ENCODE measurements around the gene NDST3. TPM values are rescaled to one million over a fixed set of nuclear protein-coding genes. Genes with fewer than 3 reads are reported as not detected.

NDST3 gene
- total RNA-seq, 1 experiment from 2014 or later: not detected

GRCh38 chr4:118032691-118033090, 1.6 kb upstream of the NDST3 start:
- no TSS peak for BruUV-seq (replicated peaks)
- DNase-seq (ENCODE audit: low read depth, low spot score): no peak
- ATAC-seq: no peak
- intact Hi-C loops (cut with micrococcal nuclease; ENCODE audit: unreplicated experiment): loop anchor here (10.0 kb wide), 1 partner anchor 898 kb away; no protein-coding TSS in a partner anchor
- Histone ChIP-seq H3K4me1 (ENCODE audit: control insufficient read depth, insufficient read depth, low read length) (no peaks in the 10 kb centered on the region), H3K36me3 (ENCODE audit: control insufficient read depth, insufficient read depth, low read length) (no peaks in the 10 kb centered on the region), H3K27me3 (ENCODE audit: control insufficient read depth, insufficient read depth, low read length) (peaks cover 4% of the 10 kb centered on the region; the same call in 1 of the 2 replicates), H3K9me3 (ENCODE audit: control insufficient read depth, insufficient read depth, low read depth, low read length) (no peaks in the 10 kb centered on the region), H3K4me3 (ENCODE audit: low read depth in 2 of 2, low read length in 2 of 2) (peak overlapping the region in 1 of 2 experiments; percentile 44; a peak in 1 of 4 replicates), H3K27ac (ENCODE audit: low read length) (no peak overlapping the region)
- POLR2A ChIA-PET: no interaction called here
- CTCF ChIA-PET: interaction anchor here (0.7 kb wide), 1 partner anchor 238 kb away, joined by 4 read pairs; no protein-coding TSS in a partner anchor
- no peak for TF ChIP-seq TCF7L2 (IDR thresholded peaks at IDR 0.05; ENCODE audit: low read depth, low read length)
- TF ChIP-seq SIN3A (IDR thresholded peaks at IDR 0.05; ENCODE audit: borderline replicate concordance, insufficient read depth, low read depth, low read length): no peak
- no peak for TF ChIP-seq POLR2AphosphoS5 (IDR thresholded peaks at IDR 0.05; ENCODE audit: low read depth, low read length)
- TF ChIP-seq, protein P1, sequence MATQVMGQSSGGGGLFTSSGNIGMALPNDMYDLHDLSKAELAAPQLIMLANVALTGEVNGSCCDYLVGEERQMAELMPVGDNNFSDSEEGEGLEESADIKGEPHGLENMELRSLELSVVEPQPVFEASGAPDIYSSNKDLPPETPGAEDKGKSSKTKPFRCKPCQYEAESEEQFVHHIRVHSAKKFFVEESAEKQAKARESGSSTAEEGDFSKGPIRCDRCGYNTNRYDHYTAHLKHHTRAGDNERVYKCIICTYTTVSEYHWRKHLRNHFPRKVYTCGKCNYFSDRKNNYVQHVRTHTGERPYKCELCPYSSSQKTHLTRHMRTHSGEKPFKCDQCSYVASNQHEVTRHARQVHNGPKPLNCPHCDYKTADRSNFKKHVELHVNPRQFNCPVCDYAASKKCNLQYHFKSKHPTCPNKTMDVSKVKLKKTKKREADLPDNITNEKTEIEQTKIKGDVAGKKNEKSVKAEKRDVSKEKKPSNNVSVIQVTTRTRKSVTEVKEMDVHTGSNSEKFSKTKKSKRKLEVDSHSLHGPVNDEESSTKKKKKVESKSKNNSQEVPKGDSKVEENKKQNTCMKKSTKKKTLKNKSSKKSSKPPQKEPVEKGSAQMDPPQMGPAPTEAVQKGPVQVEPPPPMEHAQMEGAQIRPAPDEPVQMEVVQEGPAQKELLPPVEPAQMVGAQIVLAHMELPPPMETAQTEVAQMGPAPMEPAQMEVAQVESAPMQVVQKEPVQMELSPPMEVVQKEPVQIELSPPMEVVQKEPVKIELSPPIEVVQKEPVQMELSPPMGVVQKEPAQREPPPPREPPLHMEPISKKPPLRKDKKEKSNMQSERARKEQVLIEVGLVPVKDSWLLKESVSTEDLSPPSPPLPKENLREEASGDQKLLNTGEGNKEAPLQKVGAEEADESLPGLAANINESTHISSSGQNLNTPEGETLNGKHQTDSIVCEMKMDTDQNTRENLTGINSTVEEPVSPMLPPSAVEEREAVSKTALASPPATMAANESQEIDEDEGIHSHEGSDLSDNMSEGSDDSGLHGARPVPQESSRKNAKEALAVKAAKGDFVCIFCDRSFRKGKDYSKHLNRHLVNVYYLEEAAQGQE (IDR thresholded peaks at IDR 0.05; ENCODE audit: insufficient read depth in 1 of 2, low read depth in 2 of 2, low read length in 1 of 2): no peak
- TF ChIP-seq, protein P2, sequence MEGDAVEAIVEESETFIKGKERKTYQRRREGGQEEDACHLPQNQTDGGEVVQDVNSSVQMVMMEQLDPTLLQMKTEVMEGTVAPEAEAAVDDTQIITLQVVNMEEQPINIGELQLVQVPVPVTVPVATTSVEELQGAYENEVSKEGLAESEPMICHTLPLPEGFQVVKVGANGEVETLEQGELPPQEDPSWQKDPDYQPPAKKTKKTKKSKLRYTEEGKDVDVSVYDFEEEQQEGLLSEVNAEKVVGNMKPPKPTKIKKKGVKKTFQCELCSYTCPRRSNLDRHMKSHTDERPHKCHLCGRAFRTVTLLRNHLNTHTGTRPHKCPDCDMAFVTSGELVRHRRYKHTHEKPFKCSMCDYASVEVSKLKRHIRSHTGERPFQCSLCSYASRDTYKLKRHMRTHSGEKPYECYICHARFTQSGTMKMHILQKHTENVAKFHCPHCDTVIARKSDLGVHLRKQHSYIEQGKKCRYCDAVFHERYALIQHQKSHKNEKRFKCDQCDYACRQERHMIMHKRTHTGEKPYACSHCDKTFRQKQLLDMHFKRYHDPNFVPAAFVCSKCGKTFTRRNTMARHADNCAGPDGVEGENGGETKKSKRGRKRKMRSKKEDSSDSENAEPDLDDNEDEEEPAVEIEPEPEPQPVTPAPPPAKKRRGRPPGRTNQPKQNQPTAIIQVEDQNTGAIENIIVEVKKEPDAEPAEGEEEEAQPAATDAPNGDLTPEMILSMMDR (IDR thresholded peaks at IDR 0.05): no peak
- in situ Hi-C loops (cut with HindIII; ENCODE audit: low pct_unique_long_range_greater_than_20kb, low sequenced_read_pairs): no loop called here

- no peak for DNase-seq (ENCODE audit: low read depth, low spot score)
- ATAC-seq: peak; percentile 87
- intact Hi-C loops (cut with micrococcal nuclease; ENCODE audit: unreplicated experiment) (loop anchor here (10.0 kb wide), 1 partner anchor 899 kb away; no protein-coding TSS in a partner anchor), in situ Hi-C loops (cut with HindIII; ENCODE audit: low pct_unique_long_range_greater_than_20kb, low sequenced_read_pairs) (no loop called here)
- ChIA-PET CTCF (no interaction called here), POLR2A (no interaction called here)
- H3K4me1 ChIP-seq (ENCODE audit: control insufficient read depth, insufficient read depth, low read length): no peaks in the 10 kb centered on the region
- H3K27ac ChIP-seq (ENCODE audit: low read length): no peak overlapping the region
- peak overlapping the region; percentile 37 to 44 for H3K4me3 ChIP-seq (ENCODE audit: low read depth in 2 of 2, low read length in 2 of 2)
- TF ChIP-seq SIN3A (IDR thresholded peaks at IDR 0.05; ENCODE audit: borderline replicate concordance, insufficient read depth, low read depth, low read length) (no peak), POLR2AphosphoS5 (IDR thresholded peaks at IDR 0.05; ENCODE audit: low read depth, low read length) (no peak), TCF7L2 (IDR thresholded peaks at IDR 0.05; ENCODE audit: low read depth, low read length) (no peak)
- TF ChIP-seq, protein P2 (IDR thresholded peaks at IDR 0.05): no peak
- TF ChIP-seq, protein P1 (IDR thresholded peaks at IDR 0.05; ENCODE audit: insufficient read depth in 1 of 2, low read depth in 2 of 2, low read length in 1 of 2): no peak
- no peaks in the 10 kb centered on the region for H3K36me3 ChIP-seq (ENCODE audit: control insufficient read depth, insufficient read depth, low read length)
- H3K9me3 ChIP-seq (ENCODE audit: control insufficient read depth, insufficient read depth, low read depth, low read length): no peaks in the 10 kb centered on the region
- no TSS peak for BruUV-seq (replicated peaks)
- H3K27me3 ChIP-seq (ENCODE audit: control insufficient read depth, insufficient read depth, low read length): peaks cover 4% of the 10 kb centered on the region; the same call in 1 of the 2 replicates
Measured at GRCh38 chr4:118033148-118034052, 886 bp upstream of the NDST3 start.

All from Panc1 (cell line).